Peyer's patch (tissue), 4 donors: ENCODE results near the gene NKAIN2.

ENCODE experiments used
- POLR2A ChIP-seq, 2 donors: fragments of 450-650 bp; IDR thresholded peaks; one replicate each; pipeline ENCODE4 v1.5.1; 2017; ENCODE audit warnings: antibody characterized with exemption in 2 of 2, mild to moderate bottlenecking in 2 of 2, moderate library complexity in 2 of 2
- TF ChIP-seq, protein P1 (sequence below), 6 experiments: fragments of 450-650 bp in 4 of 6; fragments of 200-600 bp in 2 of 6; sonication (generic) in 1 of 6; IDR thresholded peaks; one replicate each; pipeline ENCODE4 v1.5.1; 2017 to 2019; ENCODE audit warnings: antibody characterized with exemption in 6 of 6, mild to moderate bottlenecking in 3 of 6, moderate library complexity in 1 of 6

DNA sequence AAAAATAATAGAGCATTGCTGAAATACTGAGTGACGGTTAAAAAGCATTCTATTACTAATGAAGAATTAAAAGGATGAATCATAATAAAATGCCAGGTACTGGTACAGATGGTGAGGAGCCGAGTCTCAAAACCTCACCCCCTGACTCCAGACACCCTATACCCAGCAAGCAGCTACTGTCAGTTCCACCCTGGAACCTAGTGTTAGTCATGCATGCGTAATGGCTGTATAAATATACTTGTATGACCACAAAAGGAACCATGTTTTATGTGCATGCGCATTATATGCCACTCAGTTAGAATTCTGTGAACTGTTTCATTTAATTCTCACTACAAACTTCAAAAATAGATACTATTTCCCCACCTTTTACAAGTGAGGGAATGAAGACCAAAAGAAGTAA lies 589.9 kb downstream of the NKAIN2 start:
- no peak for TF ChIP-seq POLR2A (IDR thresholded peaks at IDR 0.05)
- TF ChIP-seq, protein P1, sequence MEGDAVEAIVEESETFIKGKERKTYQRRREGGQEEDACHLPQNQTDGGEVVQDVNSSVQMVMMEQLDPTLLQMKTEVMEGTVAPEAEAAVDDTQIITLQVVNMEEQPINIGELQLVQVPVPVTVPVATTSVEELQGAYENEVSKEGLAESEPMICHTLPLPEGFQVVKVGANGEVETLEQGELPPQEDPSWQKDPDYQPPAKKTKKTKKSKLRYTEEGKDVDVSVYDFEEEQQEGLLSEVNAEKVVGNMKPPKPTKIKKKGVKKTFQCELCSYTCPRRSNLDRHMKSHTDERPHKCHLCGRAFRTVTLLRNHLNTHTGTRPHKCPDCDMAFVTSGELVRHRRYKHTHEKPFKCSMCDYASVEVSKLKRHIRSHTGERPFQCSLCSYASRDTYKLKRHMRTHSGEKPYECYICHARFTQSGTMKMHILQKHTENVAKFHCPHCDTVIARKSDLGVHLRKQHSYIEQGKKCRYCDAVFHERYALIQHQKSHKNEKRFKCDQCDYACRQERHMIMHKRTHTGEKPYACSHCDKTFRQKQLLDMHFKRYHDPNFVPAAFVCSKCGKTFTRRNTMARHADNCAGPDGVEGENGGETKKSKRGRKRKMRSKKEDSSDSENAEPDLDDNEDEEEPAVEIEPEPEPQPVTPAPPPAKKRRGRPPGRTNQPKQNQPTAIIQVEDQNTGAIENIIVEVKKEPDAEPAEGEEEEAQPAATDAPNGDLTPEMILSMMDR (IDR thresholded peaks at IDR 0.05): no peak
